PC-9 (cell line): ENCODE measurements around the gene CEP63. TPM values are rescaled to one million over a fixed set of nuclear protein-coding genes. Genes with fewer than 3 reads are reported as not detected.

ENCODE experiments used
- BruUV-seq: library from RNA; stranded (reverse); fragments of 400-500 nt; replicated peaks from 2 replicates; lab custom pipeline; 2021; lab: Mats Ljungman, UMichigan
- CTCF ChIA-PET: fragments of 300-600 bp; sonication (Branson Sonifier 250); formaldehyde crosslinking; loops from one replicate; lab custom pipeline; 2022; ENCODE audit warnings: antibody characterized with exemption; lab: Charles Lee
- POLR2A ChIA-PET: fragments of 300-600 bp; sonication (Branson Sonifier 250); formaldehyde crosslinking; loops from one replicate; lab custom pipeline; 2022; ENCODE audit warnings: antibody characterized with exemption; ENCODE audit not compliant: unreplicated experiment; lab: Charles Lee
- DNase-seq, 2 experiments: peaks; one replicate each; pipeline versions ENCODE4 v3.0.0 to v3.0.0-alpha.2; 2015 to 2022; ENCODE audit warnings: mixed read lengths in 1 of 2
- H2AFZ ChIP-seq: fragments of 200-600 bp; sonication (generic); 2 replicates; pipeline ENCODE4 v1.8.1; 2017; ENCODE audit warnings: antibody characterized with exemption
- H3F3A ChIP-seq: fragments of 200-600 bp; sonication (generic); 2 replicates; pipeline ENCODE4 v1.8.1; 2017; ENCODE audit warnings: antibody characterized with exemption, mild to moderate bottlenecking, low read depth; ENCODE audit not compliant: insufficient read depth
- H3K27ac ChIP-seq: fragments of 200-600 bp; sonication (generic); 2 replicates; pipeline ENCODE4 v1.6.1; 2016; ENCODE audit warnings: mixed run types
- H3K27me3 ChIP-seq: fragments of 200-600 bp; sonication (generic); 2 replicates; pipeline ENCODE4 v1.6.1; 2016; ENCODE audit warnings: low read depth, mixed run types; ENCODE audit not compliant: insufficient read depth
- H3K36me3 ChIP-seq: fragments of 200-600 bp; sonication (generic); 2 replicates; pipeline ENCODE4 v1.6.1; 2016; ENCODE audit warnings: low read depth, mixed run types
- H3K4me1 ChIP-seq: fragments of 200-600 bp; sonication (generic); replicated peaks from 2 replicates; pipeline ENCODE4 v1.6.1; 2016; ENCODE audit warnings: mixed run types; ENCODE audit not compliant: insufficient read depth
- H3K4me2 ChIP-seq: fragments of 200-600 bp; sonication (generic); 2 replicates; pipeline ENCODE4 v1.6.1; 2017; ENCODE audit warnings: mixed run types
- H3K4me3 ChIP-seq: fragments of 200-600 bp; sonication (generic); 2 replicates; pipeline ENCODE4 v1.6.1; 2016; ENCODE audit warnings: mixed run types
- H3K79me2 ChIP-seq: fragments of 200-600 bp; sonication (generic); 2 replicates; pipeline ENCODE4 v1.6.1; 2017; ENCODE audit warnings: low read depth, mixed run types
- H3K9me2 ChIP-seq: fragments of 200-600 bp; sonication (generic); 2 replicates; pipeline ENCODE4 v1.8.1; 2017; ENCODE audit warnings: mild to moderate bottlenecking; ENCODE audit not compliant: insufficient read depth
- H3K9me3 ChIP-seq: fragments of 200-600 bp; sonication (generic); 2 replicates; pipeline ENCODE4 v1.8.1; 2016; ENCODE audit warnings: low read depth; ENCODE audit not compliant: insufficient read depth
- H4K20me1 ChIP-seq: fragments of 200-600 bp; sonication (generic); 2 replicates; pipeline ENCODE4 v1.8.1; 2017; ENCODE audit not compliant: insufficient read depth
- CTCF ChIP-seq: fragments of 200-600 bp; sonication (generic); conservative IDR thresholded peaks from 2 replicates; pipeline ENCODE4 v1.6.1; 2017; ENCODE audit warnings: mixed run types, antibody characterized with exemption, mild to moderate bottlenecking, moderate library complexity
- EZH2 ChIP-seq: fragments of 200-600 bp; sonication (generic); IDR thresholded peaks from 2 replicates; pipeline ENCODE4 v1.8.0; 2017; ENCODE audit warnings: antibody characterized with exemption, low read depth
- intact Hi-C: fragments of 100-400 bp; cut with micrococcal nuclease; formaldehyde crosslinking; loops from one replicate; pipeline ENCODE4 v1.10.0; 2022; ENCODE audit not compliant: unreplicated experiment
- total RNA-seq: library from RNA; stranded (reverse); gene quantifications from 2 replicates; pipeline ENCODE4 v1.2.3, GENCODE V29; 2021

Gene CEP63
- total RNA-seq, 1 experiment from 2014 or later = 31.5 TPM

GRCh38 chr3:134460965-134461364 lies 24.9 kb upstream of the CEP63 start:
- TF ChIP-seq EZH2 (no peak), CTCF (no peak)
- no peak overlapping the region for H3K4me3 ChIP-seq
- H3K36me3 ChIP-seq = no peaks in the 10 kb centered on the region
- intact Hi-C loops = no loop called here
- H3K27ac ChIP-seq = no peak overlapping the region
- ChIA-PET POLR2A (no interaction called here), CTCF (no interaction called here)
- no peaks in the 10 kb centered on the region for H3K27me3 ChIP-seq
- H2AFZ ChIP-seq = no peak overlapping the region
- peaks cover 7% of the 10 kb centered on the region; the same call in 1 of the 2 replicates for H3K4me1 ChIP-seq
- no peaks in the 10 kb centered on the region for H4K20me1 ChIP-seq
- no peaks in the 10 kb centered on the region for H3K79me2 ChIP-seq
- no peaks in the 10 kb centered on the region for H3K9me3 ChIP-seq
- H3F3A ChIP-seq = no peaks in the 10 kb centered on the region
- BruUV-seq = no TSS peak
- H3K9me2 ChIP-seq = no peaks in the 10 kb centered on the region
- H3K4me2 ChIP-seq = no peak overlapping the region
- no peak for DNase-seq

GRCh38 chr3:134462331-134462941 lies 23.4 kb upstream of the CEP63 start:
- Histone ChIP-seq H2AFZ (peak overlapping the region; percentile 61; the same call in 1 of the 2 replicates), H3K4me1 (peaks cover 7% of the 10 kb centered on the region; the same call in 1 of the 2 replicates), H3K4me3 (no peak overlapping the region), H3K27me3 (no peaks in the 10 kb centered on the region), H3F3A (no peaks in the 10 kb centered on the region), H3K4me2 (peak overlapping the region; percentile 18; the same call in 1 of the 2 replicates), H3K79me2 (no peaks in the 10 kb centered on the region), H3K27ac (no peak overlapping the region), H3K9me3 (no peaks in the 10 kb centered on the region), H3K9me2 (no peaks in the 10 kb centered on the region), H3K36me3 (no peaks in the 10 kb centered on the region), H4K20me1 (no peaks in the 10 kb centered on the region)
- POLR2A ChIA-PET = no interaction called here
- no TSS peak for BruUV-seq
- peak in 1 of 2 experiments; percentile 46 for DNase-seq
- CTCF ChIA-PET = interaction anchor here (0.6 kb wide), 1 partner anchor 91 kb away, joined by 3 read pairs; no protein-coding TSS in a partner anchor
- intact Hi-C loops = no loop called here
- no peak for TF ChIP-seq CTCF
- TF ChIP-seq EZH2 = no peak

- Histone ChIP-seq H3K4me1 (peaks cover 7% of the 10 kb centered on the region; the same call in 1 of the 2 replicates), H3K4me2 (no peak overlapping the region), H3K4me3 (no peak overlapping the region), H3K9me2 (no peaks in the 10 kb centered on the region), H3K27ac (no peak overlapping the region), H3K27me3 (no peaks in the 10 kb centered on the region), H3K9me3 (no peaks in the 10 kb centered on the region), H4K20me1 (no peaks in the 10 kb centered on the region), H3K79me2 (no peaks in the 10 kb centered on the region), H3F3A (no peaks in the 10 kb centered on the region), H3K36me3 (no peaks in the 10 kb centered on the region), H2AFZ (no peak overlapping the region)
- POLR2A ChIA-PET = no interaction called here
- TF ChIP-seq CTCF = no peak
- no peak for TF ChIP-seq EZH2
- intact Hi-C loops = no loop called here
- CTCF ChIA-PET = no interaction called here
- BruUV-seq = no TSS peak
- no peak for DNase-seq
Measured at GRCh38 chr3:134463676-134464063, 22.2 kb upstream of the CEP63 start.
